Mammary epithelial cell (primary cell): ENCODE data around the gene NOTCH2.

ENCODE experiments used
- EZH2 ChIP-seq: IDR thresholded peaks from 2 replicates; pipeline ENCODE4 v1.6.1; 2012; ENCODE audit warnings: low read length, inconsistent platforms, borderline replicate concordance
- TF ChIP-seq, protein P1 (sequence below), 2 donors: IDR thresholded peaks in 1 of 2; conservative IDR thresholded peaks in 1 of 2; 2 replicates each; pipeline ENCODE4 v1.5.1; 2011 to 2012; ENCODE audit warnings: inconsistent platforms in 2 of 2, low read length in 2 of 2, mild to moderate bottlenecking in 2 of 2, control low read depth in 1 of 2, low read depth in 1 of 2; ENCODE audit not compliant: insufficient read depth in 1 of 2; ENCODE audit errors: extremely low read depth in 1 of 2

DNA sequence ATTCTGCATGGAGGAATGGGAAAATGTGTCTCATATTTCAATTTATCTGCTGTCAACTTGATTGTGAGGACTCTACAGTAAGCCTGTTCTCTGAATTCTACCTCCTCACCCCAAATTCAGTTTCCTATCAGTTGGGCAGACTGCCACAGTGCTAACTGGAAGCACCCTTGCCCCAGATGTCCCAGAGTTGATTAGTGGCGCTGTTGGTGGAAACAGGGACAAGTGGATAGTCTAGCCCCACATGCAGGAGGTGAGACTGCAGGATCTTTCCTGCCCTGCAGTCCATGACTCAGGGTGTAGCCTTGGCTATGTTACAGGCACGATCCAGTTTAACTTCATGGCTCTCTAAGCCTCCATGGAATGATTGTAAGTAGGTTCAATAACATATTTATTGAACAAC, 195.3 kb downstream of the NOTCH2 start:
- TF ChIP-seq, protein P1, sequence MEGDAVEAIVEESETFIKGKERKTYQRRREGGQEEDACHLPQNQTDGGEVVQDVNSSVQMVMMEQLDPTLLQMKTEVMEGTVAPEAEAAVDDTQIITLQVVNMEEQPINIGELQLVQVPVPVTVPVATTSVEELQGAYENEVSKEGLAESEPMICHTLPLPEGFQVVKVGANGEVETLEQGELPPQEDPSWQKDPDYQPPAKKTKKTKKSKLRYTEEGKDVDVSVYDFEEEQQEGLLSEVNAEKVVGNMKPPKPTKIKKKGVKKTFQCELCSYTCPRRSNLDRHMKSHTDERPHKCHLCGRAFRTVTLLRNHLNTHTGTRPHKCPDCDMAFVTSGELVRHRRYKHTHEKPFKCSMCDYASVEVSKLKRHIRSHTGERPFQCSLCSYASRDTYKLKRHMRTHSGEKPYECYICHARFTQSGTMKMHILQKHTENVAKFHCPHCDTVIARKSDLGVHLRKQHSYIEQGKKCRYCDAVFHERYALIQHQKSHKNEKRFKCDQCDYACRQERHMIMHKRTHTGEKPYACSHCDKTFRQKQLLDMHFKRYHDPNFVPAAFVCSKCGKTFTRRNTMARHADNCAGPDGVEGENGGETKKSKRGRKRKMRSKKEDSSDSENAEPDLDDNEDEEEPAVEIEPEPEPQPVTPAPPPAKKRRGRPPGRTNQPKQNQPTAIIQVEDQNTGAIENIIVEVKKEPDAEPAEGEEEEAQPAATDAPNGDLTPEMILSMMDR (conservative IDR thresholded peaks at IDR 0.05 in 1 of 2, IDR thresholded peaks at IDR 0.05 in 1 of 2; ENCODE audit: extremely low read depth in 1 of 2, insufficient read depth in 1 of 2, low read depth in 1 of 2, low read length in 2 of 2), result no peak
- TF ChIP-seq EZH2, result no peak
